Thoracic aorta (tissue), 2 donors: Measurements from ENCODE around the gene ATG10. TPM values are rescaled to one million over a fixed set of nuclear protein-coding genes. Genes with fewer than 3 reads are reported as not detected.

ENCODE experiments used
- ATAC-seq: fragments of 150-250 bp; one replicate; pipeline ENCODE4 v1.8.0; 2017; ENCODE audit warnings: low read depth; ENCODE audit not compliant: insufficient number of reproducible peaks, low FRiP score
- DNase-seq: peaks from one replicate; pipeline ENCODE4 v3.0.0-alpha.2; 2020; ENCODE audit warnings: low spot score
- H3K27ac ChIP-seq, 2 donors: fragments of 200-600 bp; sonication (generic); 1 replicate in 1 of 2; 2 replicates in 1 of 2; pipeline ENCODE4 v1.5.1; 2016; ENCODE audit warnings: mild to moderate bottlenecking in 2 of 2, moderate library complexity in 2 of 2
- H3K27me3 ChIP-seq: fragments of 200-600 bp; sonication (generic); replicated peaks from 2 replicates; pipeline ENCODE4 v1.6.0; 2016; ENCODE audit warnings: mild to moderate bottlenecking; ENCODE audit not compliant: insufficient read depth
- H3K36me3 ChIP-seq: fragments of 200-600 bp; sonication (generic); one replicate; pipeline ENCODE4 v1.5.1; 2016
- H3K4me1 ChIP-seq, 2 donors: fragments of 200-600 bp; sonication (generic); 1 replicate in 1 of 2; 2 replicates in 1 of 2; pipeline versions ENCODE4 v1.5.1 to v1.6.0; 2016; ENCODE audit warnings: low read depth in 2 of 2, mild to moderate bottlenecking in 1 of 2; ENCODE audit not compliant: control insufficient read depth in 1 of 2
- H3K4me3 ChIP-seq: fragments of 200-600 bp; sonication (generic); 2 replicates; pipeline ENCODE4 v1.5.1; 2016; ENCODE audit warnings: mild to moderate bottlenecking
- H3K9me3 ChIP-seq: fragments of 200-600 bp; sonication (generic); 2 replicates; pipeline ENCODE4 v1.5.1; 2016
- total RNA-seq, 2 donors: library from RNA; depleted of rRNA; stranded (reverse); fragments of >200 nt; gene quantifications; one replicate each; pipeline versions ENCODE4 v1.1.0 to v1.2.3, GENCODE V29; 2016
- TF ChIP-seq, protein P1 (sequence below): fragments of 200-600 bp; sonication (generic); IDR thresholded peaks from one replicate; pipeline ENCODE4 v1.5.1; 2019; ENCODE audit warnings: antibody characterized with exemption

The ATG10 gene
- total RNA-seq, 2 donors from 2014 or later = 5.7 to 9.9 TPM

DNA sequence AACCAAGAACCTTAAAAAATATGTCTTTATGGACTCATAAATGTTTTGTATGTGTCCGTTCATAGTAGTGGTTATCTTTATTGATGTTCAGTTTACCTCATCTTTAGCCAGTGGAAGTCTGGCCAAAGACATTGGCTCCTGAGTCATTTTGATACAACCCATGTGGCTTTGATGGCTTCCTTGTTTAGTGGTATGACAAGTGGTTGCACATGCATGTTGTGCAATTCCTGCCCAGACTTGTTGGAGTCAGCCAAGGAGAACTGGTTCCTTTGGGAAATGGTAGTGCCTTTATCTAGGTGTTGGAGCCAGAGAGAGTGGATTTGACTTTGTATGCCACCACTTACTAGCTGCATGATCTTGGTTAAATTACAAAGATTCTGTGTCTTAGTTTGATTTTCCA is 212.0 kb downstream of the ATG10 start:
- DNase-seq (no peak), ATAC-seq (no peak)
- no peaks in the 10 kb centered on the region for H3K9me3 ChIP-seq
- no peaks in the 10 kb centered on the region for H3K27me3 ChIP-seq
- no peak overlapping the region for H3K4me3 ChIP-seq
- H3K4me1 ChIP-seq = no peaks in the 10 kb centered on the region
- TF ChIP-seq, protein P1, sequence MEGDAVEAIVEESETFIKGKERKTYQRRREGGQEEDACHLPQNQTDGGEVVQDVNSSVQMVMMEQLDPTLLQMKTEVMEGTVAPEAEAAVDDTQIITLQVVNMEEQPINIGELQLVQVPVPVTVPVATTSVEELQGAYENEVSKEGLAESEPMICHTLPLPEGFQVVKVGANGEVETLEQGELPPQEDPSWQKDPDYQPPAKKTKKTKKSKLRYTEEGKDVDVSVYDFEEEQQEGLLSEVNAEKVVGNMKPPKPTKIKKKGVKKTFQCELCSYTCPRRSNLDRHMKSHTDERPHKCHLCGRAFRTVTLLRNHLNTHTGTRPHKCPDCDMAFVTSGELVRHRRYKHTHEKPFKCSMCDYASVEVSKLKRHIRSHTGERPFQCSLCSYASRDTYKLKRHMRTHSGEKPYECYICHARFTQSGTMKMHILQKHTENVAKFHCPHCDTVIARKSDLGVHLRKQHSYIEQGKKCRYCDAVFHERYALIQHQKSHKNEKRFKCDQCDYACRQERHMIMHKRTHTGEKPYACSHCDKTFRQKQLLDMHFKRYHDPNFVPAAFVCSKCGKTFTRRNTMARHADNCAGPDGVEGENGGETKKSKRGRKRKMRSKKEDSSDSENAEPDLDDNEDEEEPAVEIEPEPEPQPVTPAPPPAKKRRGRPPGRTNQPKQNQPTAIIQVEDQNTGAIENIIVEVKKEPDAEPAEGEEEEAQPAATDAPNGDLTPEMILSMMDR = no peak
- no peaks in the 10 kb centered on the region for H3K36me3 ChIP-seq
- no peak overlapping the region for H3K27ac ChIP-seq

DNA sequence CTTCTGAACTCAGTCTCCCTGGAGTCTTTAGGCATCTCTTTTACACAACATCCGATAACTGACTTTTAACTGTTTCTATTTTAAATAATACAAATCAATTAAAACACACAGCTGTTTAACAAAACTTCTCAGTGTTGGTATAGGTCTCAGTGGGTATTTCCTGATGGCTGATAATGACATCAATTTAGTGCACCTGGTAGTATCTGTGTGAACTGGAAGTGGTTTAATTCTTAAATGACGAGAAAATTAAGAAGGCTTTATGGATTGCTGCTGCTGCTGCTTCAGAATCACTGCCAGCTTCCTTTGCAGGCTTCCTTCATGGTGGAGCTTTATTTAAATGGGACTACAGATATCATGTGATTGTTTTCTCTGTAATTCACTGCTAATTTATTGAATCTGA is 214.0 kb downstream of the ATG10 start:
- DNase-seq (no peak), ATAC-seq (no peak)
- TF ChIP-seq, protein P1 = no peak
- Histone ChIP-seq H3K4me3 (no peak overlapping the region), H3K27me3 (no peaks in the 10 kb centered on the region), H3K4me1 (no peaks in the 10 kb centered on the region), H3K27ac (no peak overlapping the region), H3K36me3 (no peaks in the 10 kb centered on the region), H3K9me3 (no peaks in the 10 kb centered on the region)

DNA sequence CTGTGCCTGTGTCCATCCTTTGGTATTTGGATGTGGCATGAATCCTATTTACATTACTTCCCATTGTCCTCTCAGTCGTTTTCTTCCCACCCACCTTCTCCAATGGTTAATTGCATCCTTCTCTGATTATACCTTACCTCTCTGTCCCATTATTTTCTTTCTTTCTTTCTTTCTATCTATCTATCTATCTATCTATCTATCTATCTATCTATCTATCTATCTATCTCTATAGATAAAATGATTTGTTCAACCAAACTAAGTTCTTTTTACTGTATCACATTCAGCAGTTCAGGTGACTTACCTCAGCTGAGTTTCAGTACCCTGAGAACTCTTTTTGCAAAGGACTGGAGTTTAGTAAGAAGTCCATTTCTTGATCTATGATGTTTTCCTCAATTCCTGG is 225.7 kb downstream of the ATG10 start:
- no peak overlapping the region for H3K4me3 ChIP-seq
- ATAC-seq = no peak
- TF ChIP-seq, protein P1 = no peak
- no peak overlapping the region for H3K27ac ChIP-seq
- no peaks in the 10 kb centered on the region for H3K36me3 ChIP-seq
- H3K4me1 ChIP-seq = no peaks in the 10 kb centered on the region
- H3K9me3 ChIP-seq = no peaks in the 10 kb centered on the region
- no peak for DNase-seq
- no peaks in the 10 kb centered on the region for H3K27me3 ChIP-seq

DNA sequence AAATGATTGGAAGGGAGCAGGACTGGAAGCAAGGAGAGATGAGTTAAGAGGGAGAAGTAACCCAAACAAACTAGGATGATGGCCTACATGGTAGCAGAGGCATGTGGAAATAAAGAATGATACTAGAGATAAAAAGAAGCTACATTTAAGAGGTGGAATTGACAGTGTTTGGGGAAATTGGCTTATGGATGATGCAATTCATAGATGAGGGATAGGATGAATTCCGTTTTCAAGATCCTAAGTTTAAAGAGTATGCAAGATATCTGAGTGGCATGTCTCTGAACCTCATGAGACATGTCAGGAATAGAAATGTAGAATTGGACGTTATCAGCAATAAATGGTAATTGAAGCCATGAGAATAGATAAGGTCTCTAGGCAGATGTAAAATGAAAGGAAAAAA is 232.7 kb downstream of the ATG10 start:
- ATAC-seq (no peak), DNase-seq (no peak)
- TF ChIP-seq, protein P1 = no peak
- Histone ChIP-seq H3K9me3 (no peaks in the 10 kb centered on the region), H3K27ac (no peak overlapping the region), H3K27me3 (no peaks in the 10 kb centered on the region), H3K4me1 (no peaks in the 10 kb centered on the region), H3K36me3 (no peaks in the 10 kb centered on the region), H3K4me3 (no peak overlapping the region)

DNA sequence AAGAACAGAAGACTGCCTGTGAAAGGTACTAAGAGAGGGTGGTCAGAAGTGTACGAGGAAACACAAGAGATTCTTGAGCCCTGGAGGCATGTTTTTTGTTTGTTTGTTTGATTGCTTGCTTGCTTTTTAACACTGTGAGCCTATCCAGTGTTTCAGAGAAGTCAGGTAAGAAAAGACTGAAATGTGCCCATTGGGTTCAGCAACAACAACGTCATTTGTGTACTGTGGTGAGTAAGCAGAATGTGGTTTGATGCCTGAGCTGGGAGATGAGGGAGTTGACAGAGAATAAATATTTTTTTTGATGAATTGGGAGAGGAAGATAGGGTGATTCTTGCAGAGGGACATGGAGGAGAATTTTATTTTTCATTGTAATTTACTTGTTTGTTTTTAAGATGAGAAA is 233.2 kb downstream of the ATG10 start:
- Histone ChIP-seq H3K4me3 (no peak overlapping the region), H3K27me3 (no peaks in the 10 kb centered on the region), H3K9me3 (no peaks in the 10 kb centered on the region), H3K36me3 (no peaks in the 10 kb centered on the region), H3K4me1 (no peaks in the 10 kb centered on the region), H3K27ac (no peak overlapping the region)
- ATAC-seq (no peak), DNase-seq (no peak)
- TF ChIP-seq, protein P1 = no peak
